ENCODE data around the gene HECTD3.
A peak's percentile ranks its signal among the peaks of the same experiment; 100 is the strongest.

Gene HECTD3

DNA sequence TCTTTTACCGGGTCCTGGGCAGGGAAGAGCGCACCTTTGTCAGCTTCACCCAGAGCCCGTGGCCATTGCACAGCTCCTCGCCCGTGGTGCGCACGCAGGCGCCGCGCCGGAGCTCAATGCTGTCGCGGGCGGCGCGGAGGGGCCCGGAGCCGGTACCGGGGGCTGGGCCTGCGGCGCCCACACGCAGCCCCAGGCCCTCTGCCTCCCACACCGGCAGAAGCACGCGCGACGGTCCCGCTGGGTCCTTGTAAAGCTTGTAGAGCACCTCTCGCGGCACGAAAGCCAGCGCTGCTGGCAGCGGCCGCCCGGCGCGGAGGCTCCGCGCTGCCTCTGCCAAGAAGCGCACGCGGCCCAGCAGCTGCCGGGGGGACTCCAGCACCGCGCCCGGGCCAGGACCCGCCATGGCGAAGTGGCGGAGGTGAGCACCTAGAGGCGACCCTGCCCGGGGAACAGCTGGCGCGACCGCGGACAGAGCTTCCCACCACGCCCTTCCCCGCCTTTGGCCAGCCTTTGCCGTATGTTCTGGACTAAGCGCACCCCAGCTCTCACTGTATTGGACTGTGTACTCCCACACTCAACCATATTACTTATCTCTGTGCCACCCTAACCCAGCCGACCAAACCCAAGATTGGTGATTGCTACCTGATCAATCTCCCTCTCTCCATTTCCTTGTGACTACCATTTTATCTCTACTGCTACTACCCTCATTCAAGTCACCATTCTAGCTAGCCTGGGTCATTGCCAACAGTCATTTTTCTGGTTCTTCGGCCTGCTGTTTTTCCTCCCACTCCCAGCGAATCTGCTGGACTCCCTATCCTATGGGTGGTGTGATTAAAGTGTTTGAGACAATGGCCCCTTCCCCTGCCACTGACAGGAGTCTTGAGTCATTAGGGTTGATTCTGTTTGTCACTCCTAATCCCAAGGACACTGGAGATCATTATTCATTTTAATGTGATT lies at the start of gene HECTD3:
Gene HECTD3 (minus strand): TSS at position 470 of the 957 bp plus-strand sequence. CDS start 67 bp downstream, at position 403.
- peak; percentile 63 for DNase-seq

DNA sequence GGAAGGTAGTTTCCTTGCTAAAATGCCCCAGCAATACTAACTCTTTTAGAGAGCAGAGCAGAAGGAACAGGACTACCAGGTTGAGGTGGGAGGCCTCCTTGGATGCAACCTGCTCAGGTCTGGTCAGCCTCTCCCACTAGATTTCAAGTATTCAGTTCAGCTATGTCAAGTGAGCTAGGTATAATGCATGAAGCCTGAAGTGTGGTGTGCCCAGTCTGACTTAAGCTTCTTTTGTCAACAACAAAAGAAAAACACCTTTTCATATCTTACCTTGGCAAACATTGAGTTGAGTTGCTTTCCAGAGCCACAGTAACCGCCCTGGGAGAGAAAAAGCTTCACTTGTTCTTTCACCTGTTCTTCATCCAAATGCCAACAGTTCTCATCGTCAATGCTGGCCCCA lies 48.7 kb upstream of the HECTD3 start:
- DNase-seq, result no peak

DNA sequence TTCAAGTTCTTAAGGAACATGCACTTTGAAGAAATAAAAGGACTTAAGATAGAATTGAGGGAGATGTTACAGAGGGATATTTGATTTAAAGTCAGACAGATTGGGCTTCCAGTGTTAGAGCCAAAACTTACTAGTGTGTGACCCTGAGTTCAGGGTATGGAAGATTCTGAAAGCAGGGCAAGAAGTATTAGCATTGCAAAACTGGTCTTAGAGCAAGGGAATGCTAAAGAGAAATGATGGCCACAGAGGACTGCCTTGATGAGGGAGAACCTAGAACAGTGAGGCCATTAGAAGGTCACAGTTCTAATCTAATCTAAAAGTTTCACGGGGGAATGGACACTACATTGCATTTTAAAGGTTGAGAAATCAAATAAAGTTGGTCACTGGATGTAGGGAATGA lies 46.4 kb upstream of the HECTD3 start:
- DNase-seq, result no peak

DNA sequence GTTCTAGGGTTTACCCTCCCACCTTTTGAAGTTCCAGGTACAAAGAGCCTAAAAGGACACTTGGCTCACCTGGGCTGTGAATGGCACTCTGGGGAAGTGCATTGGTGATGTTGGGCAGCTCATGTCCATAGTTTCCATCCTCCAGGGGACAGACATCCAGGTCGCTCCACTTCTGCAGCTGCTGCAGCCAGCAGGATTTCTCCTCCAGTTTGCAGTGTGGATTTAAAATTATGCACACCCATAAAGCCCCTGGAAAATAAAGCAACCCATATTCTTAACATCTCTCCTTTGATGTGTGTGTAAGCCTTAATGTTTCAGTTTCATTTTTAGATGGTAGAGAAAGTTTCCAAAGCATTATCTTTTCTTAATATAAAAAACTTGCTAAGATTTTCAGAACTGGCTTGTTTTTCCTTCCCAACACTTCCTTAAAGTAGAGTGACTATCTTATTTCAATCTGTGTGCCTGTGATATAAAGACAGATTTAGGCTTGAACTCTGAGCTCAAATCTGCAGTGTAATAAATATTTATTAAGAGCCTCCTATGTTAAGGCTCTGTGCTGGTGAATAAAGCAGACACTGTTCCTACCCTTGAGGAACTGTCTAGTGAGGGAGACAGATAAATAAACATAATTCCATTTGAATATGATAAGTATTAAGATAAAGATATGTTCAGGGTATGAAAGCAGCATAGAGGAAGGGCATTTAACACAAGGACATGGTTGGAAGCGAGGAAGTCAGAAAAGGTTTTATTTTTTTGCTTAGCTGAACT lies 40.1 kb upstream of the HECTD3 start:
- no peak for DNase-seq

DNA sequence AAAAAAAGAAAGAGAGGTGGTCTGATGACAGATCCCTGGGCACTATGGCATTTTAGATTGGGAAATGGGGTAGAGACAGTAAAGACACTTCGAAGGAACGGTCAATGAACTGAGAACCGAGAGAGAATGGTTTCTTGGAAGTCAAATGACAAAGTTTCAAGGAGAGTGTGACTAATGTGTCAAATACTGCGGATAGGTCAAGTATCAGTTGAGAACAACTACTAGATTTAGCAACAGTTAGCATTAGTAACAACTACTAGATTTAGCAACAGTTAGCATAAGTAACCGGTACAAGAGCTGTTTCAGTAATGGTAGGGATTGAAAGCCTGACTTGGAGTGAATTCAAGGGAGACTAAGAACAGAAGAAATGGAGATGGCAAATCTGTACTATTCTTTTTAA lies 35.9 kb upstream of the HECTD3 start:
- no peak for DNase-seq

DNA sequence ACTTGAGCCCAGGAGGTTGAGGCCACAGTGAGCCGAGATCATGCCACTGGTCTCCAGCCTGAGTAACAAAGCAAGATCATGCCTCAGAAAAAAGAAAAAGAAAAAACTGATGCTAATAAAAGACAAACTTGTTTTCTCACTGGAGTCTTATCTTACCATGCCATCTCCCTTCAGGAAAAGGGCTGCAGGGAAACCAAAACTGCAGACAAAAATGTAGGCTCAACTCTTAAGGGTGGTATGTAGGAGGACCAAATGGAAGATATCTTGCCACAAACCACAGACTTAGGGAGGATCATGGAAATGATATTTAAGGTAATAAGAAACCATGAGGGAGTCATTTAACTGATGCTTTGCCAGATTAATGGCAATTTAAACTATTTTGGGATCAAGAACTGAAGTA lies 33.8 kb upstream of the HECTD3 start:
- DNase-seq, result no peak

DNA sequence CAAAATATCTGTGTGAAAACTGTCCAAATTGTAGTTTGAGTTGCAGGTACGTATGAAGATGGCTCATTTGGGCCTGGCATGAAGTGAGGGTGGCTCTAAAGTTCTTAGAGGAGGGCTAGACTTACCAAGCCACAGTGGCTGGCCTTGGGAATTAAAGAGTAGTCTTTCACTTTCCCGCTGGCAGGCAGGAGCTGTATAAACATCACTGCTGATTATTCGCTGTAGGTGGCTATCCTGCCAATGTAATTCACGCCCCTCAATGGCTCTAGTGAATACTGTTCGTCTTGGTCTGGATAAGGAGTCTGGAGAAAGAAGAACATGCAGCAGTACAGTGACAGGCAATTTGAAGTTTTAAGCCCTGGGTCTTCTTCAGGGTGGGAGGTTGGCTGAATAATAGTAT lies 32.0 kb upstream of the HECTD3 start:
- no peak for DNase-seq

DNA sequence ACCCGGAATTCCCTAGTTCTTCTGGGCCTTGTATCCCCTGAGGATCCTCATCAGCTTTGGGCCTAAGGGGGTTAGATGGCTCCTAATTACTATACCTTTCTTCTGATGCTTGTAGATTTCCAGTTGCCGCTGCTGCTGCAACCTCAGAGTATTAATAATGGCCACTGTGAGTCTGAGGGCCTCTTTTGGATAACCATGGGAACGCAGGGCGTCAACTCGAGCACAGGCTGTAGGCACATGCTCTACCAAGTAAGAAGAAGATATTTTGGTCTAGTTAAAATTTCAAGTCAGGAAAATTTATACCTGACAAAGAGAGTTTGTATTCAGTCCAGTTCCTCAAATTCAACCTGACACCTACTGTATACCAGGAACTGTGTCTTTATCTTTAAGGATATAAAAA lies 29.2 kb upstream of the HECTD3 start:
- DNase-seq, result no peak

DNA sequence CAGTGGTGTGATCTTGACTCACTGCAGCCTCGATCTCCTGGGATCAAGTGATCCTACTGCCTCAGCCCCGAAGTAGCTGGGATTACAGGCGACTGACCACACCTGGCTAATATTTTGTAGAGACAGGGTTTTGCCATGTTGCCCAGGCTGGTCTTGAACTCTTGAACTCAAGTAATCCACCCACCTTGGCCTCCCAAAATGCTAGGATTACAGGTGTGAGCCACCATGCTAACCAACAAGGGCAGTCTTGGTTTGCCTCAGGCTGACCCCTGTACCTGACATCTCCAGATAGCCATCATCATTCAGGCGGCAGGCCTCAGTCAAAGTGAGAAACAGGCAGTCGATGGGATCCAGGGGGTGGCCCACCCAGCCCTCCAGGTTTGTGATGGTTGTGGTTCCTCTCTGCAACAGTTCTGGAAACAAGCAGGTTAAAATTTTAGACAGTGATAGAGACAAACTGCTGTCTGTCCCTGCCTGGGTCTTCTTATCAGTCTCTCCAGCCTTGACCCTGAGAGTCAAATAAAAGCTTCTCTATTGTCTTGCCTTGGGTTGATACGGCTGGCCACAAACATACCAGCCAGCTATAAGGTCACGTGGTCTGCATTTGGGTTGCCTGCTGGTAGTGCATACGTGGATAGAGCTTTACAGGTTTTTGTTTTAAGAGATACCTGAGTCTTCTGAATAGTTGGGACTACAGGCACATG lies 27.7 kb upstream of the HECTD3 start:
- no peak for DNase-seq

DNA sequence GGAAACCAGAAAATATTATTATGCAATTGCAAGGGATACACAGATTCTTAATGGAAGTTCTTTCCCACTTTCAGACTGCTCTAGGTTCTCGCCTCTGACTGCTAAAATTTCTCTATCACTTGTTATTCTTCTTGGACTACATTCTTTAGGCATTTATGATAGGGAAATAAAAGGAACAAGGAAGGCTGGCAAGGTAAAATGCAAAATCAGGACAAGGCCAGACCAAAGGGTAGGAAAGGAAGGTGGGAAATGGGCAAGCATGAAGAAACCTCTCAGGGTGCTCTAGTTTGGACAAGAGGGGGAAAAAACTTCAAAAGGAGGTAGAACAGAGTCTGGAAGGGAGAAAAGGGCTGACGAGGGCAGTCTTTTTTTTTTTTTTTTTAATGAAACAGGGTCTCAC lies 27.1 kb upstream of the HECTD3 start:
- no peak for DNase-seq

DNA sequence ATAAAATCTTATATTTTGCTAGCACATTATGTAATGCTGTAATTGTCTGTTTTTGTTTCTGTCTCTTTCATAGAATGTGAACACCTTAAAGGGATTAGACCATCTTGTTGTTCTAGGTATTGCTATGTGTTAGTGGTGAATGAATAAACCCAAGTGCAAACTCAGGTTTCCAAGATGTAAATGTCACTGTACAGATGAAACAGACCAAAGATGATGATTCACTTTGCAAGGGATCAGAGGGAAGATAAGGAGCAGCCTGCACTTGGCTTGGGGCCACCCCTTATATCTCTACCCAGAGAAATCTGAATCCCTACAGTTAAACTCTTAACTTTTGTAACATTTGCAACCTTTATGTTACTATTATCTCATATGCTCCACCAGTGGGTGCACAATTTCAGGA lies 26.3 kb upstream of the HECTD3 start:
- no peak for DNase-seq

DNA sequence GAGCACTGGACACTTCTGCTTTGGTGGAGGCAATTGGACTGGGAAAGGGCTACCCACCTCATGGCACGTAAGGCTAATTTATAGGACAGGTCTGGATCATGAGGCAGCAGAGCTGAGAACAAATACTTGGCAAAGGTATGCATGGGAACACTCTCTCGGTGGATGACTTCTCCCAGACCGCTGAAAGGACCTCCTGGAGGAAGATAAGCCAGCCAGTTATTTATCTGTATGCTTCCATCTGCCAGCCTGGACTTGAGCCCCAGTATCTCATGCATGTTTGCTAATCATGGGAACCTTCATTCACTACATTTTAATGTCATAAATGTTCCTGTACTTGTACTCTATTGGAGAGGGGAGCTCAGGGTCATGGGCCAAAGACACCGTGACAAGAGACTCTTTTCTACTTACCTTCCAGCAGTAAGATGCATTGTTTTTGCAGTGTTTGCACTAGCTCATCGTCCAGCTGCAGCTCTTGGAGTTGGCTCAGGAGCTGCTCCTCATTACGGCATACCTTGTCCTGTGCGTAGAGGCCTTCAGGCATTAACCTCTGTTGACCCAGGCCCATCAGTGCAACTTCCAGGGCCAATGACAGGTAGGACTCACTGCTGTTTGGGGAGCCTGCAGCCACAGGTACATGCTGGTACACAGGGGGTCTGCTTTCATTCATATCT lies 24.6 kb upstream of the HECTD3 start:
- no peak for DNase-seq

DNA sequence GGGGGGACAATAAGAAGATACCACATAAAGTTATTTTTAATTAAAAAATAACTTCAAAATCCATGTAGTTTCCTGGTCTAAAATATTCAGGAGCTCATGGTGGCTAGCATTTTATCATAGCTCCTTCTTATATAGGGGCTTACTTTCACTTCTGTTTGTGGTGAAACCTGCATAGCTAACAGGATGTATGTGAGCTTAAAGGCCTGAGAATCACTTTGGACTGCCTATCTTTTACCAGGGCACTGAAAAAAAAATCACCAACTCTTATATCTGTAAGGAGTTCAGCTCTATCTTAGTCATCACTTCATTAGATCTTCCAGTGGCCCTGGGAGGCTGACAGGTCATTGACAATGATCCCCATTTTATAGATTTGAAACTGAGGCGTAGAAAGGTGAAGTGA lies 22.2 kb upstream of the HECTD3 start:
- DNase-seq, result no peak

DNA sequence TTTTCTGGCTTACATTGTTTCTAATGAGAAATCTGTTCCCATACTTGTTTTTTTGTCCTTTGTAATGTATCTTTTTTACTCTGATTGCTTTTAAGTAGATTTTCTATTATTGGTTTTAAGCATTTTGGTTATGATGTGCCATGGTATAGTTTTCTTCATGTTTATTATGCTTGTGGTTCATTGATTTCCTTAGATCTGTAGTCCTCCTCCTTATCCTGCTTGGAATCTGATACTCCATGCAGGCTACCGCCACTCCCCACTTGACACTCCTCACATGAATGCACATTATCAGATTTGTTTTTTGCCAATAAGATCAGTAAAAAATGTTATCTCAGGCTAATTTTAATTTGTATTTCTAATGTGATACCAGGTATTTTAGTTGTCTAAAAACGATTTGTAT lies 21.7 kb upstream of the HECTD3 start:
- DNase-seq, result no peak

DNA sequence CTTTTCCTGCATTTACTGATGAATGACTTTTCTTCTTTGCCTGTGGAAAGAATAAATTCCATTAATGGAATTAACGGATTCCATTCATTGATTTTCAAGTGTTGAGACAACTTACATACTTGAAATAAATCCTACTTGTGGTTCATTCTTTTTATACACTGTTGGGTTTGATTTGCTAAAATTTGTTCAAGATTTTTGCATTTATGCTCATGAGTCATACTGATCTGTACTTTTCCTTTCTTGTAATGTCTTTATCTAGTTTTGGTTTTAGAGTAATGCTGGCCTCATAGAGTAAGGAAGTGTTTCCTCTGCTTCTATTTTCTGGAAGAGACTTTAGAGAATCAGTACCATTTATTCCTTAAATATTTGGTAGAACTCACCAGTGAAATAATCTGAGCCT lies 15.3 kb upstream of the HECTD3 start:
- DNase-seq, result no peak

DNA sequence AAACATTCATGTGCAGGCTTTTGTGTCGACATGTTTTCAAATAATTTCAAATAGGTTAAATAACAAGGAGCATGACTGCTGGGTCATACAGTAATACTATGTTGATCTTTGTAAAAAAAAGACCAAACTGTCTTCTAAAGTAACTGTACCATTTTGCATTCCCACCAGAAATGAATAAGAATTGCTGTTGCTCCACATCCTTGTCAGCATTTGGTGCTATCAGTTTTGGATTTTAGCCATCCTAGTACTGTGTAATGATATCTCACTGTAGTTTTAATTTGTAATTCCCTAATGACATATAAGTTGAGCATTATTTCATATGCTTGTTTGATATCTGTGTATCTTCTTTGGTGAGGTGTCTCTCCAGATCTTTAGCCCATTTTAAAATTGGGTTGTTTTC lies 12.5 kb upstream of the HECTD3 start:
- DNase-seq, result no peak

DNA sequence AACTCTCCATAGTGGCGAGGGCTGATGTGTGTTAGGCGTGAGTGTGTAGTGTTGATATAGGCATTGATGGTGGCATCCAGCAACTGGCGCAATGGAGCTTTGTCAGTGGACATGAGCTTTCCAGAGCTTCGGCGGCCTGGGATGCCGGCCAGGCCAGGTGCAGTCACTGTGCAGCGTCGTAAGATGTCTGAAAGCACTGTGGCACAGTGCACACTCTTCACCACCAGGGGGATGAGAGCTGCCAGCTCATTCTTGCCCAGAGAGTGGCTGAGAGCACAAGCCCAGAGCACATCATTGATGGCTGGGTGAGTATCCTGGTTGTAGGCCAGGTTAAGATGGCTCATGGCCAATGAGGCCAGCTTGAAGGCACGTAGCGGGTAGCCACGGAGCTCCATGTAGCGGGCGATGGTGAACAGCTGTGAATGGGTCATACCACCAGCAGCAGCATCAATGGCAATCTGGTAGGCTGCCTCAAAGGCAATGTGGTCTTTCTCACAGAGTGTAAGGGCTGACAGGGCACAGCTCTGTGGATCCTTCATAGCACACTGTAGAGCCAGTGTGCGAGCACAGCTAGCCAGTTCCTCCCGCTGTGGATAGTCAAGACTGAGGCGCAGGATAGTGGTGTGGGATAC lies 7.6 kb upstream of the HECTD3 start:
- DNase-seq, result peak; percentile 30

DNA sequence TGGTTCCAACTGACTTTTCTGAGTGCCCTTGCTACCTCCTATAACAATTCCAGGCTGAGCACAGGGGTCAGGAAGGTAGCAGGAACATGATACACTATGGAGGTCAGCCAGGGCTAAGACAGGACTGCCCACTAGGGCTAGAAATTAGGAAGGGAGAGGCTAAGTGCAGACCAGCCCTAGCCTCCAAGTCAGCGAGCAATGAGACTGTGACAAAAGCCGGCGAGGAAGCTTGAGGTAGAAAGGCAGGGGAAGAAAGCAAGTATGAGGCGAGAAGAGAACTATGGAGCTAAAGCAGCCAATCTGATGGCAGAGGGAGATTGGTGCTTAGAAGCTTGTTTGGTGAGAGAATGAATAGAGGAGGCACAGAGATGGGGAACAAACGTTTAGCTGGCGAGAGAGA lies 5.6 kb upstream of the HECTD3 start:
- no peak for DNase-seq

DNA sequence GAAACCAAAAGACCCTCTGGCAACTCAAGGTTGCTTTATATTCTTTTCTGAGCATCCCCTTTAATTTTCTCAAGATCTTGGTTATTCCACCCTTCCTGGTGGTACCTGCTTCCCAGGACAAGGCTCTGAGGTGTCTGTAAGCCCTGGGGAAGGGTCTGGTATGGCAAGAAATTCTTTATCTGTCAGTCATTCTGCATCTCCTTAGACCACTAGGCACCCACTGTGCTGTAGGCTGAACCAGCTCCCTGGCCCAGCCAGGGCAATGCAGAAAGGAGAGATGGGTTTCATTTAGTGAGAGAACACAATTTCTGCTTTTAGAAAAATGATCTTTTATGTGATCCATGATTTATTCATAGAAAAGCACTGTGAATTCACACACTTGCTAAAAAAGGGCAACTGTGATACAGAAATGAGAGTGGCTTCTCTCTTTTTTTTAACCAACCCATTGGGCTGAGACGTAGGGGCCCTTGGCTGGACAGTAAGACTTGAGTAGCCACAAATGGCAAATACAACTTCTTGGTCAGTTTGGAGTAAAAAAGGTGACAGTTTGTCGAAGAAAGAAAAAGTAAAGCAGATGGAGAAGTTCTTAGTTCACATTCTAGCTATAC lies 5.1 kb upstream of the HECTD3 start:
- no peak for DNase-seq

DNA sequence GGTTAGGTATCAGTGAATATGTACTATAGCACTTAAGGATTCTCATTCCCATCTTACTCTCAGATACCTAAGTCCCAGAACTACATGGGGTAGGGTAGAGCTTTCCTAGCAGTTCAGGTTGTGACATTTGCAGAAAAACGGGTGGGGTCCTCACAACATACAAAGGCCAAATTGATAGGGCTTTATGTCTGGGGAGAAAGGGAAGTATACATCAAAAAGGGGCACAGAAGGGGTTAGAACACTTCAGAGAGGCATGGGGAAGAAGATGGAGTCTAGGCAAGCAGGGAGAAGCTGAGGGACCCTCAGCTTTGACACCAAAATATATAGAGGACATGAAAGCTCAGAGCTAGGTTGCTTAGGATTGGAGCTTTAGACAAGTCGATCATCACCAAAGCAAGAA lies 4.6 kb upstream of the HECTD3 start:
- DNase-seq, result no peak

DNA sequence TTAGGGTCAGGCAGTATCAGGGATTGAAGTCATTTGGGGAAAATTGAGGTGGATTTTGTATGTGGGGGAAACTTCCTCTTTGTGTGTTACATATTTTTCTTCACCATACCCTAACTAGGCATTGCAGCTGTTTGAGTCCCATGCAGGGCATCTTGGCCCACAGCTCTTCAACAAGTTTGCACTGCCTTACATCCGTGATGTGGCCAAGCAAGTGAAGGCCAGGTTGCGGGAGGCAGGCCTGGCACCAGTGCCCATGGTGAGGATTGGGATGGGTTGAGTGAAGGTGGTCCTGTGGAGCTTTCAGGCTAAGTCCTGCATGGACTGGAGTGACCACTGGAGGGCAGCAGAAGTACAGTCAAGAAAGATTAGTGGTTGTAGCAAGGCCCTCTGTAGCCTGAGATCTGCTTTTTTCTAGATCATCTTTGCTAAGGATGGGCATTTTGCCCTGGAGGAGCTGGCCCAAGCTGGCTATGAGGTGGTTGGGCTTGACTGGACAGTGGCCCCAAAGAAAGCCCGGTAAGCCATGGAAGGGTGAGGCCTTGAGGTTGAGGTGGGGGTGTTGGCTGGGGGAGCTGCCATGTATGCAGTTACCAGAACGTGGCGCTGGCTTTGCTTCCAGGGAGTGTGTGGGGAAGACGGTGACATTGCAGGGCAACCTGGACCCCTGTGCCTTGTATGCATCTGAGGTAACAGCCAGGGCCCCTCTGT lies 3.4 kb upstream of the HECTD3 start:
- DNase-seq, result peak; percentile 73
